ENCODE data around the gene ATRNL1. TPM values are rescaled to one million over a fixed set of nuclear protein-coding genes. Genes with fewer than 3 reads are reported as not detected.

Gene ATRNL1
- total RNA-seq, 4 donors from 2014 or later = 0.44 to 1.4 (median 1.1) TPM

- Histone ChIP-seq H3K4me3 (no peak overlapping the region), H3K27me3 (peaks cover 39% of the 10 kb centered on the region), H3K27ac (no peak overlapping the region), H3K36me3 (no peaks in the 10 kb centered on the region), H3K9me3 (no peaks in the 10 kb centered on the region), H3K4me1 (peaks cover 22% of the 10 kb centered on the region)
- WGBS = 90% methylated on average over 6 of the region's 6 CpGs
- TF ChIP-seq EP300 (IDR thresholded peaks at IDR 0.05) (no peak), POLR2AphosphoS5 (IDR thresholded peaks at IDR 0.05) (no peak), POLR2A (IDR thresholded peaks at IDR 0.05) (no peak)
- TF ChIP-seq, protein P1, sequence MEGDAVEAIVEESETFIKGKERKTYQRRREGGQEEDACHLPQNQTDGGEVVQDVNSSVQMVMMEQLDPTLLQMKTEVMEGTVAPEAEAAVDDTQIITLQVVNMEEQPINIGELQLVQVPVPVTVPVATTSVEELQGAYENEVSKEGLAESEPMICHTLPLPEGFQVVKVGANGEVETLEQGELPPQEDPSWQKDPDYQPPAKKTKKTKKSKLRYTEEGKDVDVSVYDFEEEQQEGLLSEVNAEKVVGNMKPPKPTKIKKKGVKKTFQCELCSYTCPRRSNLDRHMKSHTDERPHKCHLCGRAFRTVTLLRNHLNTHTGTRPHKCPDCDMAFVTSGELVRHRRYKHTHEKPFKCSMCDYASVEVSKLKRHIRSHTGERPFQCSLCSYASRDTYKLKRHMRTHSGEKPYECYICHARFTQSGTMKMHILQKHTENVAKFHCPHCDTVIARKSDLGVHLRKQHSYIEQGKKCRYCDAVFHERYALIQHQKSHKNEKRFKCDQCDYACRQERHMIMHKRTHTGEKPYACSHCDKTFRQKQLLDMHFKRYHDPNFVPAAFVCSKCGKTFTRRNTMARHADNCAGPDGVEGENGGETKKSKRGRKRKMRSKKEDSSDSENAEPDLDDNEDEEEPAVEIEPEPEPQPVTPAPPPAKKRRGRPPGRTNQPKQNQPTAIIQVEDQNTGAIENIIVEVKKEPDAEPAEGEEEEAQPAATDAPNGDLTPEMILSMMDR (IDR thresholded peaks at IDR 0.05) = no peak
- no peak for DNase-seq (ENCODE audit: low spot score in 2 of 2)
These were observed 2.0 kb upstream of the ATRNL1 start for GRCh38 chr10:115091161-115091560.

GRCh38 chr10:115092258-115092554 is 959 bp upstream of the ATRNL1 start:
- TF ChIP-seq POLR2AphosphoS5 (IDR thresholded peaks at IDR 0.05) (no peak), POLR2A (IDR thresholded peaks at IDR 0.05) (no peak), EP300 (IDR thresholded peaks at IDR 0.05) (no peak)
- TF ChIP-seq, protein P1 (IDR thresholded peaks at IDR 0.05) = no peak
- Histone ChIP-seq H3K9me3 (no peaks in the 10 kb centered on the region), H3K27ac (no peak overlapping the region), H3K4me1 (peaks cover 22% of the 10 kb centered on the region), H3K36me3 (no peaks in the 10 kb centered on the region), H3K4me3 (peak overlapping the region; percentile 78), H3K27me3 (peaks cover 43% of the 10 kb centered on the region)
- 1% methylated on average over 10 of the region's 10 CpGs for WGBS
- no peak for DNase-seq (ENCODE audit: low spot score in 2 of 2)

GRCh38 chr10:115092555-115093285 is 445 bp upstream of the ATRNL1 start:
- Histone ChIP-seq H3K4me1 (peaks cover 22% of the 10 kb centered on the region), H3K27ac (no peak overlapping the region), H3K36me3 (no peaks in the 10 kb centered on the region), H3K9me3 (no peaks in the 10 kb centered on the region), H3K4me3 (peak overlapping the region; percentile 78), H3K27me3 (peaks cover 43% of the 10 kb centered on the region)
- under 1% methylated on average over 23 of the region's 75 CpGs for WGBS
- TF ChIP-seq, protein P1 (IDR thresholded peaks at IDR 0.05) = no peak
- TF ChIP-seq EP300 (IDR thresholded peaks at IDR 0.05) = no peak
- TF ChIP-seq POLR2AphosphoS5 (IDR thresholded peaks at IDR 0.05) = no peak
- no peak for TF ChIP-seq POLR2A (IDR thresholded peaks at IDR 0.05)
- DNase-seq (ENCODE audit: low spot score in 2 of 2) = peak in 1 of 2 donors; percentile 59

DNA sequence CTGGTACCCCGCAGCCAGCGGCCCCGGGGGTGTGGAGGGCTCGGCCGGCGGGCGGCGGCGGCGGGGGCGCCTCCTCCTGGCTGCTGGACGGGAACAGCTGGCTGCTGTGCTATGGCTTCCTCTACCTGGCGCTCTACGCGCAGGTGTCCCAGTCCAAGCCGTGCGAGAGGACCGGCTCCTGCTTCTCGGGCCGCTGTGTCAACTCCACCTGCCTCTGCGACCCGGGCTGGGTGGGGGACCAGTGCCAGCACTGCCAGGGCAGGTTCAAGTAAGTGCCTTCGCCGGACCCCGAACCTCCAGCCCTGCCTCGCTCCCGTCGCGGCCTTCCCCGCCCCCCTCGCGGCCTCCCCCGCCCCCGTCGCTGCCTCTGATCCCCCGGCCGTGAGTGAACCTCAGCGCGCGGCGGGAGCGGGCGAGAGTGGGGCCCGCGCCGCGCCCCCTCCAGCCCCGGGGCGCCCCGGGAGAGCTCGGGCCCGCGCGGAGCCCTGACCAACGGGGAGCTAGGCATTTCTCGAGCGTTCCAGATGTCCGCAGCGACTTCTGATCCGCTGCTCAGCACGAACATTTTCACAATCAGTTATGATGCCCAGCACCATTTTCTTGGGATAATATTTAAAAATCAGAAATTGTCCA is 727 bp downstream of the ATRNL1 start:
- Histone ChIP-seq H3K27me3 (peaks cover 43% of the 10 kb centered on the region), H3K4me1 (peaks cover 22% of the 10 kb centered on the region), H3K27ac (no peak overlapping the region), H3K36me3 (no peaks in the 10 kb centered on the region), H3K4me3 (peak overlapping the region; percentile 78), H3K9me3 (no peaks in the 10 kb centered on the region)
- WGBS = 4% methylated on average over 17 of the region's 61 CpGs
- DNase-seq (ENCODE audit: low spot score in 2 of 2) = no peak
- TF ChIP-seq, protein P1 (IDR thresholded peaks at IDR 0.05) = no peak
- TF ChIP-seq EP300 (IDR thresholded peaks at IDR 0.05) (no peak), POLR2AphosphoS5 (IDR thresholded peaks at IDR 0.05) (no peak), POLR2A (IDR thresholded peaks at IDR 0.05) (no peak)

DNA sequence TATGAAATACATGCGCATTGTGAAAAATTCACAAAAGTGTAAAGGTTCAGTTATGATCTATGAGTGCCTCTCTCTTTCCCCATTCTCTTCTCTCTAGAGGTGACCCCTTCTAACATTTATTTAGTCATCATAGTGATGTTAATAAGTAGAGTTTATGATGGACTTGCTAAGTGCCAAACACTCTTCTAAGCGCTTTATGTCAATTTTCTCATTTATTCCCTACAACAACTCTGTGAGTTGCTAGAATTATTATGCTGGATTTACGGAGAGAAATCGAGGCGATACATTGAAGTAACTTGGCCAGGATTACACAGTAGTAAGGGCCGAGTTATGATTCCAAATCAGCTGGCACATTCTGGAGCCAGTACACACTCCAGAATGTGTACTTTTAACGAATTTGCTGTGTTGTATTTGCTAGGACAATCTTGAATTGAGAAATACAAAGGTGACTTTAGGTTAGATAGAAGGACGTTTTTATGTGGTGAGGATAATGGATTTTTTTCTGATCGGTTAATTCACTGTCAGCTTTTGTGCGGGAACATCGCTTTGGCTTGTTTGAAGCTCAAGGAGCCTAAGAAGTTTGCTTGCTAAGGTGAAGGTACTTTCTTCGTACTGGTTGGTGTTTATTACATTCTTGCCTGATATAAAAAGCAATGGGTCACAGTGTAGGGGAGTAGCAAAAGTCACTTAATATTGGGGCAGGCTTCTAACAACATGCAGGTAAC is 1.4 kb downstream of the ATRNL1 start:
- peaks cover 43% of the 10 kb centered on the region for H3K27me3 ChIP-seq
- H3K9me3 ChIP-seq = no peaks in the 10 kb centered on the region
- TF ChIP-seq EP300 (IDR thresholded peaks at IDR 0.05) = no peak
- no peak overlapping the region for H3K27ac ChIP-seq
- 68% methylated on average over 12 of the region's 12 CpGs for WGBS
- H3K36me3 ChIP-seq = no peaks in the 10 kb centered on the region
- no peak for DNase-seq (ENCODE audit: low spot score in 2 of 2)
- H3K4me1 ChIP-seq = peaks cover 22% of the 10 kb centered on the region
- H3K4me3 ChIP-seq = peak overlapping the region; percentile 78

All from suprapubic skin (tissue), 4 donors.